ENCODE measurements around the gene ZNF17.

ZNF17 gene

GRCh38 chr19:57434386-57435061, 23.6 kb downstream of the ZNF17 start:
- DNase-seq (ENCODE audit: low spot score), result no peak

DNA sequence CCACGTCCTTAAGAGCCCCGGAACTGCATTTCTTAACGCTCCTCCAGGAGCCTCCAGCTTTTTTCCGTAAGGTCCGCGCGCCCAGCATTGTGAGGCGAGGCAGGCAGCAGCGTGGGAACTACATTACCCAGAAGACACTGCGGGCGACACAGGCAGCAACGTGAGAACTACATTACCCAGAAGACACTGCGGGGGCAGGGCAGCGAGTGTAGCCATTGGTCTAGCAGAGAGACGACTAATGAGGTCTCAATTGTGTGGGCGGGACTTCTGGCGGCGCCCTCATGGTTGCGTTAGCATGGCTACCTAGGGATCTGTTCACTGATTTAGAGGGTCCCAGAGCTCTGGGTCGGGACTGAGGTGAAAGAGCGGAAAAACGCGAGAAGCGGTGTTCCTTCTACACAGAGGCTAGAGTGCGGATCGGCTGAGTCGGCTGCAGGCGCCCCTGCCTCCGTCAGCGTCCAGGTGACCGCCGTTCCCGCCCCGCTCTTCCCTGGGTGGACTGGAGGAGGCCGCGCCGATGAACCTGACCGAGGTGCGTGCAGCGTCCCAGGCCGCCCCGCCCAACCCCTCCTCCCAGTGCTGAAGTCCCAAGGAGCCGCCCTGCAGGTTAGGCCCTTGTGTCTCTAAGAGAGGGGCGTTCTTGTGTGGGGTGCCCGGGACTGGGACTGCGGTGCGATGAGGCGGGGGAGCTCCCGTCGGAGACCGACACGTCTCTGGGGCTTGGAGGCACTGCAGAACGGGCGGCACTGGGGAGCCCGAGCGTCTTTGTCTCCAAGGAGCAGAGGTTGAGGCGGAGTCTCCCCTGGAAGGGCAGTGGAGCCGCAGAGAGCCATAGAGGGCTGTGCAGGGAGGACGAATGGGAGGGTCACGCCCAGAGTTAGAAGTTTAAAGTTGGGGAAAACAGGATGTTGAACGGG, 24.4 kb downstream of the ZNF17 start, which contains the start of gene ZNF749:
TSS of gene ZNF749 (plus strand) at position 264 of the 917 bp plus-strand sequence. CDS start at position 518, 254 bp downstream.
- peak; percentile 98 for DNase-seq (ENCODE audit: low spot score)

GRCh38 chr19:57436417-57436816, 25.5 kb downstream of the ZNF17 start:
- DNase-seq (ENCODE audit: low spot score), result peak; percentile 45

DNA sequence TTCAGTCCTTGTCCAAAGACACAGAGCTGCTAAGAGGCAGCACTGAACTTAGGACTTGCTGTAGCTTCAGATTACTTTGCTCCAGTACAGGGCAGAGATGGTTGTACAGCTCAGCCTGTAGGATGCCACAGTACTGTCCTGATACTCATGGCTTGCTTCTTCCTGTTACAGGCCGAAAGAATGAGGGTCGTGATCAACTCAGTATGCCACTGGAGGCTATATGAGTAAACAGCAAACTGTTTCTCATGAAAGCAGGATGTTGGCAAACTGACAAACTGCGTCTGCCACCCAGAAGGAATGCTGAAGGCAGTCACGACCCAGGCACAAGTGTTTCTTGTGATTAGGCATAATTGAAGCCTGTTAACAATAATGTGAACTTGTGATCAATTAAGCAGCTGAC, 27.0 kb downstream of the ZNF17 start:
- no peak for DNase-seq (ENCODE audit: low spot score)

DNA sequence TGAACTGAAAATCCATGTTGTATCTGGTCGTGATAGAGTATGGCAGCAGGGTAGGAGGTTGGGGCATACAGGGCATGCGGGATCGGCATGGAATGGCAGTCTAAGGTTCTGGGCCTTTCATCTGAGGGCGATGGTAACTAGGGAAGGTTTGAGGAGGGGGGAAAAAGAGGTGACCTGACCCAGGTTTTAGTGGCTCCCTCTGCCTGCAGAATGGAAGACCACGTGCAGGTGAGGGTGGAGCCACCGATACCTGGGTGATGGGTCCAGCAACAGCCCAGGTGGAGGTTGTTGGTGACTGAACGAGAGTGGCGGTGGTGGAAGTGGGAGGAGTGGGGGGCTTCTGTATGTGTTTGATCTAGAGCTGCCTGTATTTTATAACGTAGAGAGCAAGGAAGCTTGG, 28.0 kb downstream of the ZNF17 start:
- no peak for DNase-seq (ENCODE audit: low spot score)

DNA sequence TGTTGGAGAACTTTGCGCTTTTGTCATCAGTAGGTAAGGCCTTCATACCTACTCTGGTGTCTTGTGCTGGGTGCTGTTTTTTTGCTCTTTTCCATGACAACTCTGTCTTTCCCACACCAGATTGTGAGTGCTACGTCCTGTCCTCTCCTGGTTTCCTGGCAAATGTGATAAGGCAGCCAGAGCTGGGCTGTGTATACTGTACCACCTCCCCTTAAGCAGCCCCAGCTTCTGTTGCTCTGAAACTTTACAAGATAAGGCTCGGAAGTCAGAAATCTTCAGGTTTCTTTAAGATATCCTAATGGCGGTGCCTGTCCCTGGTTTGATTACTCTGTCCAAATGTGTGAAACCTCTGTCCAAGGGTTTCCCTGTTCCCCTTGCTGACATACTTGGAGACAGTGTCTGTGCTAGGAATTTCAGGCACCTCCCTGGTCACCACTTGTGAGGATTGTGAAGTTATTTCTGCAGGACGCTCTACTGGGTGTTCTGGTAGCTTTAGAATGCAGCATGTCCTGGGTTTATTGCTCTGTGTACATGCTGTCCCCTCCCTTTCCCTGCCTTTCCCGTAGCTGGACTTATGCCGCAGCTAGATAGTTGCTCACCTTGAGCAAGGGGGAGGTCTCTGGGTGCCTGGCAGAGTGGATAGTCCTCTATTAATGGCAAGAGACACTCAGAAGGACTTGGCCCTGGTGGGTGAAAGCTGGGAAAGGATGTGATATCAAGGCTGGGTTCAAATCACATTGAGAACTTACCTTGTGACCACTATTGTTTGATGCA, 31.2 kb downstream of the ZNF17 start:
- no peak for DNase-seq (ENCODE audit: low spot score)

- no peak for DNase-seq (ENCODE audit: low spot score)
These were observed 32.2 kb downstream of the ZNF17 start for GRCh38 chr19:57443121-57443696.

DNA sequence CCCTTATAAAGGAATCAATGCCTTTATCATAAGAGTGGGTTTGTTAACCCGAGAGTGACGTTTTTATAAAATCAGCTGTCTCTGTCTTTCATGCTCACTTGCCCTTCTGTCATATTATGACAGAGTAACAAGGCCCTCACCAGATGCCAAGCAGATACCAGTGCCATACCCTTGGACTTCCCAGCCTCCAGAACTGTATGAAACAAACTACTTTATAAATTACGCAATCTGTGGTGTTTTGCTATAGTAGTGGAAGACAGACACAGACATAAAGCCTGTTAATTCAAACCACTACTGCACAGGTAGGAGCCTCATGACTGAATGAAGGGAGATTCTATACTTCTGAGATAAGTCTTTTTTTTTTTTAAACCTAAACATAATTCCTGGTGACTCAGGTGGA, 41.3 kb downstream of the ZNF17 start:
- DNase-seq (ENCODE audit: low spot score), result no peak

DNA sequence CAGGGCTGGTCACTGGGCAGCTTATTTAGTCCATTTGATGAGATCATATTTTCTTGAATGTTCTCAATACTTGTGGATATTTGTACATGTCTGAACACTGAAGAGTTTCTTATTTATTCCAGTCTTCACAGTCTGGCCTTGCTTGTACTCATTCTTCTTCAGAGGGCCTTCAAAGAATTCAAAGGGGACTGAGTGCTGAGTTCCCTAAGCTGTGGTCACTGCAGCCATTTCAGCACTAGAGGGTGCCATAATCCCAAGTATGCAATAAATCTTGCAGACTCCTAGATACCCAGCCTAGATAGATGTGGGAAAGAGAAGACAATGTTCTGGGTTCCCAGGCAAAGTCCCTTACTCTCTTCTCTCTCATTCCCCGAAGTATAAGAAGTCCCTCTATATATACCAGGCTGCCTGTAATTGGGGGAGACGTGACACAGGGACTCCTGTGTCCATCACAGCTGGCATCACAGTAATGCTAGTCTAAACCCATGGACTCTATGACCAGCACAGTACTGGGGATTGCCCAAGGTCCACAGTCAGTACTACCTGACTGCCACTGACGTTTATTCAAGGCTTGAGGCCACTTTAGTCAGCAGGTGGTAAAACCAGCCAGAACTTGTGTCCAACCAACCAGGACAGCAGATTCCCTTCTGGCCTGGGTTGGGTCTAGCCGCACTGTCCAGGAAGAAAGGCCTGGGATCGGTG, 54.9 kb downstream of the ZNF17 start:
- DNase-seq (ENCODE audit: low spot score), result peak; percentile 20

DNA sequence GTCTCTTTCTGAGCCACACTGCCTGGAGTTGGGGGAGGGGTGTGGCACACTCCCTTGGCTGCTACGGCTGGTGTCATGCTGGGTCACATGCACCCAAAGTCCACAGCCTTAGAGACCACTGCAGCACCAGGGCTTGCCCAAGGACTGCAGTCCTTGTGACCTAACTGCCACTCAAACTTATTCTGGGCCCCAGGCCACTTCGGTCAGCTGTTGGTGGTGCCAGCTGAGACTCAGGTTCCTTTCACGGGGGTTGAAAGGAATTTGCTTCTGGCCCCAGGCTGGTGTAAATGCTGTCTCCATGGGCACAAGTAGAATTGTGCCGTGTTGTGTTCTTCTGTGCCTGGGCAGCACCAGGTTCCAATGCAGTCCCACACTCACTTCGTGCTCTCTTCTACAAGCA, 55.5 kb downstream of the ZNF17 start:
- no peak for DNase-seq (ENCODE audit: low spot score)
